HL-60 (cell line): ENCODE measurements around the gene TOR2A.

Source experiments
- POLR2AphosphoS5 ChIP-seq: IDR thresholded peaks from 2 replicates; pipeline ENCODE4 v1.6.1; 2012; ENCODE audit warnings: low read depth
- TF ChIP-seq, protein P1 (sequence below): IDR thresholded peaks from one replicate; pipeline ENCODE4 v1.5.1; 2011; ENCODE audit warnings: low read length, control low read depth, inconsistent platforms; ENCODE audit not compliant: insufficient read depth

DNA sequence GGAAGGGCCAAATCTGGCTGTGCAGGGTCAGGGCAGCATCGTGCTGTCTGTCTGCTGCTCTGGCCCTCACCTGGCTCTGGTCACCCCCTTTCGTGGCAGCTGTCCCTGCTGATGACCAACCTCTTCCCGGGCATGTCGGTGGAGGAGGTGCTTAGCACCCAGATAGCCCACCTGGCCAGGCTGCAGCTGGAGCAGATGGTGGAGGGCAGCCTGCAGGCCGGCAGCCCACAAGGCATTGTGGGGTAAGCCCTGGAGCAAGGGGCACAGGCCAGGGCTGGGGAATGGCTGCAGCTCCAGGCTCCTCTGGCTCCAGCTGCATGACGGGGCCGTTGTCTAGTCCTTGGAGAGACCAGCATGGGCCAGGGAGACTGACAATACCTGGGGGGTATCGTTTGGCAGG lies 8.2 kb downstream of the TOR2A start:
- no peak for TF ChIP-seq POLR2AphosphoS5
- TF ChIP-seq, protein P1, sequence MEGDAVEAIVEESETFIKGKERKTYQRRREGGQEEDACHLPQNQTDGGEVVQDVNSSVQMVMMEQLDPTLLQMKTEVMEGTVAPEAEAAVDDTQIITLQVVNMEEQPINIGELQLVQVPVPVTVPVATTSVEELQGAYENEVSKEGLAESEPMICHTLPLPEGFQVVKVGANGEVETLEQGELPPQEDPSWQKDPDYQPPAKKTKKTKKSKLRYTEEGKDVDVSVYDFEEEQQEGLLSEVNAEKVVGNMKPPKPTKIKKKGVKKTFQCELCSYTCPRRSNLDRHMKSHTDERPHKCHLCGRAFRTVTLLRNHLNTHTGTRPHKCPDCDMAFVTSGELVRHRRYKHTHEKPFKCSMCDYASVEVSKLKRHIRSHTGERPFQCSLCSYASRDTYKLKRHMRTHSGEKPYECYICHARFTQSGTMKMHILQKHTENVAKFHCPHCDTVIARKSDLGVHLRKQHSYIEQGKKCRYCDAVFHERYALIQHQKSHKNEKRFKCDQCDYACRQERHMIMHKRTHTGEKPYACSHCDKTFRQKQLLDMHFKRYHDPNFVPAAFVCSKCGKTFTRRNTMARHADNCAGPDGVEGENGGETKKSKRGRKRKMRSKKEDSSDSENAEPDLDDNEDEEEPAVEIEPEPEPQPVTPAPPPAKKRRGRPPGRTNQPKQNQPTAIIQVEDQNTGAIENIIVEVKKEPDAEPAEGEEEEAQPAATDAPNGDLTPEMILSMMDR: no peak
